Measurements from ENCODE around the gene SLC28A2.
"Not testable (repeated sequence)": the region's sequence is repeated elsewhere in the genome, so short reads cannot be mapped to it uniquely, and the experiment has no call there.

DNA sequence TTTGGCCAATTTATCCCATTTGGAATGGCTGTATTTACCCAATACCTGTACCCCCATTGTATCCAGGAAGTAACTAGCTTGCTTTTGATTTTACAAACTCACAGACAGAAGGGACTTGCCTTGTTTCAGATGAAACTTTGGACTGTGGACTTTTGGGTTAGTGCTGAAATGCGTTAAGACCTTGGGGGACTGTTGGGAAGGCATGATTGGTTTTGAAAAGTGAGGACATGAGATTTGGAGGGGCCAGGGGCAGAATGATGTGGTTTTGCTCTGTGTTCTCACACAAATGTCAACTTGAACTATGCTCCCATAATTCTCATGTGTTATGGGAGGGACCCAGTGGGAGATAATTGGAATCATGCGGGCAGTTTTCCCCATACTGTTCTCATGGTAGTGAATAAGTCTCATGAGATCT is 46.9 kb downstream of the SLC28A2 start:
- not testable (repeated sequence) for TF ChIP-seq EZH2 (IDR thresholded peaks at IDR 0.05; ENCODE audit: borderline replicate concordance, insufficient read depth, low read depth, low read length, poor library complexity, severe bottlenecking); CTCF (IDR thresholded peaks at IDR 0.05)

All from B cell (primary cell).